HG02884 (cell line): ENCODE data around the gene PATE4.
"Not testable (repeated sequence)": the region's sequence is repeated elsewhere in the genome, so short reads cannot be mapped to it uniquely, and the experiment has no call there.

Source experiments
- ATAC-seq: cut with Tn5 transposase; IDR thresholded peaks from one replicate; pipeline ENCODE4 v1.9.1; 2021; ENCODE audit warnings: mild to moderate bottlenecking, moderate library complexity; ENCODE audit not compliant: unreplicated experiment

Gene PATE4, protein sequence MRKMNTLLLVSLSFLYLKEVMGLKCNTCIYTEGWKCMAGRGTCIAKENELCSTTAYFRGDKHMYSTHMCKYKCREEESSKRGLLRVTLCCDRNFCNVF

GRCh38 chr11:125833016-125833415, at the start of gene PATE4:
PATE4 (plus strand) TSS chr11:125833316; CDS start chr11:125833360, 44 bp downstream.
- no peak for ATAC-seq

- ATAC-seq, result no peak
These were observed 48.4 kb upstream of the PATE4 start for GRCh38 chr11:125784678-125785077.

- ATAC-seq, result no peak
These were observed 45.3 kb upstream of the PATE4 start, which contains the start of gene PATE3 for GRCh38 chr11:125787827-125788226. PATE3 (plus strand) TSS chr11:125788127; CDS start chr11:125788152, 25 bp downstream.

- no peak for ATAC-seq
These were observed 42.3 kb upstream of the PATE4 start for GRCh38 chr11:125790825-125791224.

DNA sequence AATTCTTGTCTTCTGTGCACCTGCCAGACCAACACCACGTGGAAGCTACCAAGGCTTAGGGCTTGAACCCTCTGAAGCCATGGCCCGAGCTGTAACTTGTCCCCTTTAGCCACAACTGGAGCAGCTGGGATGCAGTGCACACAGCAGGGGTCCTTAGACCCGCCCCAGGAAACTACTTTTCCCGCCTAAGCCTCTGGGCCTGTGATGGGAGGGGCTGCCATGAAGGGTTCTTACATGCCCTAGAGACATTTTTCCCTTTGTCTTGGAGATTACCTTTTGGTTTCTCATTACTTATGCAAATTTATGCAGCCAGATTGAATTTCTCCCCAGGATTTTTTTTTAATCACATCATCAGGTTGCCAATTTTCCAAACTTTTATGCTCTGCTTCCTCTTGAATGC, 35.5 kb upstream of the PATE4 start:
- ATAC-seq, result no peak

DNA sequence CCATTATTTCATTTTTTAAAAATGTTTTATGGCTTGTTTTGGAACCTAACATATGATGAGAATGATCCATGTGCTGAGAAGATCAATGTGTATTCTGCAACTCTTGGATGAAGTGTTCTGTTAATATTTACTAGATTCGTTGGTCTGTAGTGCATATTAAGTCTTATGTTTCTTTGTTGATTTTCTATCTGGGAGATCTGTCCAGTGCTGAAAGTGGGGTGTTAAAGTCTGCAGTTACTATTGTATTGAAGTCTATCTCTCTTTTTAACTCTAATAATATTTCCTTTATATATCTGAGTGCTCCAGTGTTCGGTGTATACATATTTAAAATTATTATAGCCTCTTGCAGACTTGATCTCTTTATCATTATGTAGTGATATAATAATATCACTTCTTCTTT, 33.3 kb upstream of the PATE4 start:
- ATAC-seq, result no peak

DNA sequence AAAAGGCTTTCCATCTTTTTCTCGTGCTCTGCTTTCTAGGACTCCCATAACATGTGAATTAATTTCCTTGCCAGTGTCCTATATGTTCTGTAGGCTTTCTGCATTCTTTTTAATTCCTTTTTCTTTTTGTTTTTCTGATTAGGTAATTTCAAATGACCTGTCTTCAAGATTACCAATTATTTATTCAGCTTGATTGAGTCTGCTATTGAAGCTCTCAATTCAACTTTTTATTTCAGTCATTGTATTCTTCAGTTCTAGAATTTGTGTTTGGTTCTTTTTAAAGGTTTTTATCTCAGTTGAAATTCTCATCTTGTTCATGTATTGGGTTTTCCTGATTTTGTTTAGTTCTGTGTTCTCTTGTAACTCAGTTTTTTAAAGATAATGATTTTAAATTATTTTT, 30.7 kb upstream of the PATE4 start:
- ATAC-seq, result no peak

DNA sequence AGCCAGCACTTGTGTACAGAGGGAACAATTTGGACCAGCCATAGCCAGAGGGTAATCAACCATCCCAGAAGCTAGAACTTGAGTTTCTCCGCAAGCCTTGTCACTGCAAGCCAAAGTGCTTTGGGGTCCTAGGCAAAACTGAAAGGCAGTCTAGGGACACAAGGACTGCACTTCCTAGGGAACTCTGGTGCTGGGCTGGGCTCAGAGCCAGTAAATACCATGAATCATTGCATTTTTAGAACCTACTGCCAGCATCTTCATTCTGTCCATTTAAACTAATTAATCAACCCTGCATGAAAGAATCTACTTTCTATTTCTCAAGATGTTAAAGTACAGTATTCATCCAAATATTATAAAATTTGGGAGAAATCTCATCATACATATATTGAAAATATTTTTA, 25.2 kb upstream of the PATE4 start:
- ATAC-seq, result no peak

DNA sequence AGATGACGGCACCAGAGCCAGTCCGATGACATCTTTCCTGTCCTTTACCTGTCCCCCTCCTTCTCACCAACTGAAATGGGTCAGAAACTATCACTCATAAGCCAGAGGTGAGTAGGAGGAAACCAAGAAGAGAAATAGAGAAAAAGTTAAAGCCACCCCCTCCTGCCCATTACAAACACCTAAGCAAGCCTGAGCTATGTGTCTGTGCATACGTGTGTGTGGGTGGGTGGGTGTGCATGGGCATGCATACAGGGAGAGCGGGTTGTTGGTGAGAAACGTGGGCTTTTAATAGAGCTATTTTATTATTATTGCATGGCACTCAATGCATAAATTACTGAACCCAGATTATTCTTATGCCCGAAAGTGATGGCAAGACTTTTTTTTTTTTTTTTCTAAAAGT, 2.6 kb downstream of the PATE4 start:
- ATAC-seq, result no peak

GRCh38 chr11:125842321-125842948, 9.3 kb downstream of the PATE4 start:
- ATAC-seq, result no peak

DNA sequence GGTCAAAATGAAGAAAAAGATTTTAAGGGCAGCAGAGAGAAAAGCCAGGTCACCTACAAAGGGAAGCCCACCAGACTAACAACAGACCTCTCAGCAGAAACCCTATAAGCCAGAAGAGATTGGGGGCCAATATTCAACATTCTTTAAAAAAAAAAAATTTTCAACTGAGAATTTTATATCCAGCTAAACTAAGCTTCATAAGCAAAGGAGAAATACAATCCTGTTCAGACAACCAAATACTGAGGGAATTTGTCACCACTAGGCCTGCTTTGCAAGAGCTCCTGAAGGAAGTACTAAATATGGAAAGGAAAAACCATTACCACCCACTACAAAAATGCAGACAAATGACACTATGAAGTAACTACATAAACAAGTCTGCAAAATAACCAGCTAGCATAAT, 13.1 kb downstream of the PATE4 start:
- ATAC-seq, result no peak

GRCh38 chr11:125857670-125858069, 24.6 kb downstream of the PATE4 start:
- not testable (repeated sequence) for ATAC-seq

DNA sequence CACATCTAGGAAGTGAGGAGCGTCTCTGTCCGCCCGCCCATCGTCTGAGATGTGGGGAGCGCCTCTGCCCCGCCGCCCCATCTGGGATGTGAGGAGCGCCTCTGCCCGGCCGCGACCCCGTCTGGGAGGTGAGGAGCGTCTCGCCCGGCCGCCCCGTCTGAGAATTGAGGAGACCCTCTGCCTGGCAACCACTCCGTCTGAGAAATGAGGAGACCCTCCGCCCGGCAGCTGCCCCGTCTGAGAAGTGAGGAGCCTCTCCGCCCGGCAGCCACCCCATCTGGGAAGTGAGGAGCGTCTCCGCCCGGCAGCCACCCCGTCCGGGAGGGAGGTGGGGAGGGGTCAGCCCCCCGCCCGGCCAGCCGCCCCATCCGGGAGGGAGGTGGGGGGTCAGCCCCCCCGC, 29.7 kb downstream of the PATE4 start:
- not testable (repeated sequence) for ATAC-seq

GRCh38 chr11:125865354-125865753, 32.2 kb downstream of the PATE4 start:
- ATAC-seq, result not testable (repeated sequence)

GRCh38 chr11:125869521-125869920, 36.4 kb downstream of the PATE4 start:
- no peak for ATAC-seq

DNA sequence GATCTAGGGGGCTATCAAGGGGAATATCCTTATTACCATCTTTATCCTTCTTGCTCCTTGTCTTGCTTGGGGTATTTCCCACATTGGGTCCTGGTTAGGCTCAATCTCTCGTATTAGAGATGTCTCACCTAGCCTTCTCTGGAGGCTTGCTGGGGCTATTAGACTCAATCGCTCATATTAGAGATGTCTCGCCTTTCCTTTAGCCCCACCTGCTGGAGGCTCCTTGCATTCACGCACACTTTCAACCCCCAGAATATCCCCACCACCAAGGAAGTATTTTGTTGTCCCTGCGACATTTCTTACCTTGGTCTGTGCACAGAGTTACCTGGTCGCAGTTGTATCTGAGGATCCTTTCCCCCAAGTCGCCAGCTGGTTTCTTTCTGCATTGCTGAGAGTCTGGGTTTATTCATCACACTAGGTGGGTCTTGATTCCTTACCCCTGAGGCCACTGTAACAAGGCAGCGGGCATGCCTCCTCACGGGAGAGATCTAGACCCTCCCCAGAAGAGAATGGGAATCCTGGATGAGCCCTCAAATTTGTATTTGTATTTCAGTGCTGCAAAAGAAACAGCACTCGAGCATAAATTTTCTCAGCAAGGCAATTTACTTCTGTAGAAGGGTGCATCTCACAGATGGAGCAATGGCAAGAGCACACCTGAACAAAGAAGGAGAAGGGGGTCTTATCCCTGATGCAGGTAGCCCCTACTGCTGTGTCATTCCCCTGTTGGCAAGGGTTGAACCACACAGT, 38.4 kb downstream of the PATE4 start:
- ATAC-seq, result no peak

DNA sequence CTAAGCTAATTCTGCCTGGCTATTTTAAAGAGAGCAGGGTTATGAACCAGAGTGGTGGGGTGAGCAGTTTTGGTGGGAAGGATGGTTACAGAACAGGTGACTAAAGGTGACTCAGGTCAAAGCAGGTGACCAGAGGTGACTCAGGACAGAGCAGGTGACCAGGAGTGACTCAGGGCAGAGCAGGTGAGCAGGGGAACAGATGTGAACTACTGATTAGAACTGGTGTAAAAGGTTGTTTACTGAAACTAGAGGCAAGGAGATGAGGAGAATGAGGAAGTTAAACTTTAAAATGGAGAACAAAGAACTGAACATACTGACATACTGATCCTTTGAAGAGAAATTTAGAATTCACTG, 39.0 kb downstream of the PATE4 start:
- no peak for ATAC-seq

DNA sequence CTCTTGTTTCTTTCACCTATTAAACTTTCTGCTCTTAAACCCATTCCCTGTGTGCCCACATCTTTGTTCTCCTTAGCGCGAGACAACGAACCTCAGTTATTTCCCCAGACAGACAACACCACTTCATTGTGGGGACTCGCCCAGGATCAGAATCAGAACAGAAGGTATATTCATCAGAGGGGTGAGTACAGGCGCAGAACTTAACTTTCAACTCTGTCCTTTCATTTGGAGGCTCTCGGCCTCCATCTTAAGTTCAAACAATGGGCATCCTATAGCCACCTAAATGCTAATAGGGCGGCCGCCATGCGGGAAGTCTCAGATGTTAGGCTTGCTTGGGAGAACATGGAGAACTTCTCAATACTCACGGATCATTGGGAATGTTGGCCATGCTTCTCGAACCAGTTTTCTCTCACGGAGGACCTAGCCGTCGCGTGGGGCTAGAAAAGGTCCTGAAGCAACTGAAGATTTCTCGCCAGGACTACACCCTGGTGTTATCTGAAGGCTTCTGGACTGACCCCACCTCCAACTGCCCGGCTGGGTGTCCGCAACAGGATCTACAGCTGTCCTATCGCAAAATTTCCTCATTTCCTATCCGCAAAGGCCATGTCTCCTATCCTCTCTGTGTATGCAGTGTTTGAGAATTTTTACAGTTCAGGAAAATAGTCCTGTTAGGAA, 40.9 kb downstream of the PATE4 start:
- ATAC-seq, result no peak

GRCh38 chr11:125874556-125875124, 41.5 kb downstream of the PATE4 start:
- peak; percentile 83 for ATAC-seq

GRCh38 chr11:125881291-125881690, 48.2 kb downstream of the PATE4 start:
- ATAC-seq, result no peak

- no peak for ATAC-seq
These were observed 50.3 kb downstream of the PATE4 start for GRCh38 chr11:125883375-125883774.
